Esophagus muscularis mucosa (tissue), 4 donors: Measurements from ENCODE around the gene KLHL42. TPM values are rescaled to one million over a fixed set of nuclear protein-coding genes. Genes with fewer than 3 reads are reported as not detected.

Source experiments
- DNase-seq: peaks from one replicate; pipeline ENCODE4 v3.0.0-alpha.2; 2017; ENCODE audit errors: extremely low spot score
- H3K27ac ChIP-seq, 4 donors: fragments of 200-600 bp; sonication (generic); replicated peaks in 1 of 4; 1 replicate in 3 of 4; 2 replicates in 1 of 4; pipeline ENCODE4 v1.5.1; 2016 to 2019; ENCODE audit warnings: mild to moderate bottlenecking in 1 of 4
- H3K27me3 ChIP-seq, 4 donors: fragments of 200-600 bp; sonication (generic); one replicate each; pipeline versions ENCODE4 v1.5.1 to v1.6.0; 2016 to 2019
- H3K36me3 ChIP-seq, 4 donors: fragments of 200-600 bp; sonication (generic); one replicate each; pipeline ENCODE4 v1.5.1; 2016 to 2019
- H3K4me1 ChIP-seq, 4 donors: fragments of 200-600 bp; sonication (generic); one replicate each; pipeline ENCODE4 v1.5.1; 2016 to 2019
- H3K4me3 ChIP-seq, 4 donors: fragments of 200-600 bp; sonication (generic); 1 replicate in 2 of 4; 2 replicates in 2 of 4; pipeline ENCODE4 v1.5.1; 2016 to 2019; ENCODE audit warnings: mild to moderate bottlenecking in 4 of 4, moderate library complexity in 1 of 4
- H3K9me3 ChIP-seq, 4 donors: fragments of 200-600 bp; sonication (generic); 1 replicate in 3 of 4; 2 replicates in 1 of 4; pipeline ENCODE4 v1.5.1; 2016 to 2019
- EP300 ChIP-seq: sonication (generic); formaldehyde crosslinking; IDR thresholded peaks from one replicate; pipeline ENCODE4 v1.6.1; 2017; ENCODE audit warnings: antibody characterized with exemption
- POLR2A ChIP-seq: fragments of 450-650 bp; IDR thresholded peaks from one replicate; pipeline ENCODE4 v1.6.1; 2017; ENCODE audit warnings: antibody characterized with exemption, moderate library complexity, mild to moderate bottlenecking, low read depth
- POLR2AphosphoS5 ChIP-seq, 2 donors: sonication (generic); formaldehyde crosslinking; IDR thresholded peaks; one replicate each; pipeline ENCODE4 v1.6.1; 2017; ENCODE audit warnings: antibody characterized with exemption in 2 of 2
- WGBS: methylation state at CpG from one replicate; pipeline ENCODE4 v1.1.5; 2018; 5-methylcytosine and 5-hydroxymethylcytosine counted together
- intact Hi-C: fragments of 100-400 bp; cut with DNase I; formaldehyde crosslinking; loops from one replicate; pipeline ENCODE4 v1.15.1; 2023
- total RNA-seq, 4 donors: library from RNA; depleted of rRNA; stranded (reverse); fragments of >200 nt; gene quantifications; one replicate each; pipeline versions ENCODE4 v1.1.0 to v1.2.1, GENCODE V29; 2016
- TF ChIP-seq, protein P1 (sequence below), 3 experiments: fragments of 200-600 bp in 2 of 3; fragments of 450-650 bp in 1 of 3; sonication (generic) in 2 of 3; IDR thresholded peaks; one replicate each; pipeline ENCODE4 v1.5.1; 2017 to 2019; ENCODE audit warnings: antibody characterized with exemption in 3 of 3, mild to moderate bottlenecking in 2 of 3, moderate library complexity in 1 of 3

KLHL42 gene
- total RNA-seq, 4 donors from 2014 or later: 66.1 to 134 (median 91.0) TPM

DNA sequence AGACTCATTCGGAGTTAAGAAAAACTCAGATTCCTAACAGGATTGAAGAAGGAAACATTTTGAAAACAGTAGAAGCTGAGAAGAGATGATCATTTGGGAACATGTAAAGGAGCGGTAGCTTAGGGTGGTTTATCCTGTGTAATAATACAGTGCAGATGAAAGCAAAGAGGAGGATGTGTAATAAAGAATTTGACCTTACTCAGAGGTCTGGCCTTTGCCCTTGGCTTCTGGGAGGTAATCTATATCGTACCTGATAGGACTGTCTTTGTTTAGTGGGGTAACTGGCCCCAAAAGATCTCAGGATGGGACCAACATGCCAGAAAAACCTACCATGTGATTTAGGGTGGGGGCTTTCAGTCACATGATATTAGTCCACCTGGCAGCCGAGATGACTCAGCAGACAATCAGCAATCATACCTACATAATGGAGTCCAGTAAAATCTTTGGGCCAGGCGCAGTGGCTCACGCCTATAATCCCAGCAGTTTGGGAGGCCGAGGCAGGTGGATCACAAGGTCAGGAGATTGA, 23.3 kb upstream of the KLHL42 start:
- TF ChIP-seq POLR2A (no peak), POLR2AphosphoS5 (IDR thresholded peaks at IDR 0.05) (no peak), EP300 (no peak)
- TF ChIP-seq, protein P1, sequence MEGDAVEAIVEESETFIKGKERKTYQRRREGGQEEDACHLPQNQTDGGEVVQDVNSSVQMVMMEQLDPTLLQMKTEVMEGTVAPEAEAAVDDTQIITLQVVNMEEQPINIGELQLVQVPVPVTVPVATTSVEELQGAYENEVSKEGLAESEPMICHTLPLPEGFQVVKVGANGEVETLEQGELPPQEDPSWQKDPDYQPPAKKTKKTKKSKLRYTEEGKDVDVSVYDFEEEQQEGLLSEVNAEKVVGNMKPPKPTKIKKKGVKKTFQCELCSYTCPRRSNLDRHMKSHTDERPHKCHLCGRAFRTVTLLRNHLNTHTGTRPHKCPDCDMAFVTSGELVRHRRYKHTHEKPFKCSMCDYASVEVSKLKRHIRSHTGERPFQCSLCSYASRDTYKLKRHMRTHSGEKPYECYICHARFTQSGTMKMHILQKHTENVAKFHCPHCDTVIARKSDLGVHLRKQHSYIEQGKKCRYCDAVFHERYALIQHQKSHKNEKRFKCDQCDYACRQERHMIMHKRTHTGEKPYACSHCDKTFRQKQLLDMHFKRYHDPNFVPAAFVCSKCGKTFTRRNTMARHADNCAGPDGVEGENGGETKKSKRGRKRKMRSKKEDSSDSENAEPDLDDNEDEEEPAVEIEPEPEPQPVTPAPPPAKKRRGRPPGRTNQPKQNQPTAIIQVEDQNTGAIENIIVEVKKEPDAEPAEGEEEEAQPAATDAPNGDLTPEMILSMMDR (IDR thresholded peaks at IDR 0.05): no peak
- H3K4me1 ChIP-seq: peaks cover 0 to 2% (median 0%) of the 10 kb centered on the region in 4 donors
- H3K36me3 ChIP-seq: peaks cover 9 to 29% (median 14%) of the 10 kb centered on the region in 4 donors
- no peak for DNase-seq
- H3K4me3 ChIP-seq: no peak overlapping the region
- H3K9me3 ChIP-seq: no peaks in the 10 kb centered on the region
- intact Hi-C loops: no loop called here
- no peaks in the 10 kb centered on the region for H3K27me3 ChIP-seq
- H3K27ac ChIP-seq: no peak overlapping the region
- WGBS: 95% methylated on average over 7 of the region's 7 CpGs

DNA sequence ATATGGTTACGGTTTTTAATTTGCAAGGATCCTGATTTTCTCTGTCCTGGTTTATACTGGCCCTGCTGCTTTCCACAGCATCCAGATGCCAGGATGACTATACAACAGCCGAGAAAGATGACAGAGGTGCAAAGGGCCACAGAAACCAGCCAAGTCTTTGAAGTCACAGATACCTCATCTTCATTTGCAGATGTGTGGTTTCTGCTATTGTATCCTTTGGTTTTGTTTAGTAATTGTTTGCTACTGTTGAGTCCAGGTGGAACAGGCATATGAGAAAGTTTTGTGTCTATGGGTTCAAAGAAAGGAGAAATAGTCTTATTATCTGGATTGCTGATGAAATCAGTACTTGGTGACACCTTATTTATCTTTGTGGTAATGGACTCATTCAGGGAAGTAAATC, 17.3 kb upstream of the KLHL42 start:
- no peak for TF ChIP-seq POLR2AphosphoS5 (IDR thresholded peaks at IDR 0.05)
- no peak for TF ChIP-seq POLR2A
- TF ChIP-seq, protein P1 (IDR thresholded peaks at IDR 0.05): no peak
- no peak for TF ChIP-seq EP300
- Histone ChIP-seq H3K9me3 (no peaks in the 10 kb centered on the region), H3K4me1 (no peaks in the 10 kb centered on the region), H3K36me3 (no peaks in the 10 kb centered on the region), H3K27ac (no peak overlapping the region), H3K27me3 (no peaks in the 10 kb centered on the region), H3K4me3 (no peak overlapping the region)
- intact Hi-C loops: no loop called here
- 92% methylated on average over 2 of the region's 2 CpGs for WGBS
- DNase-seq: no peak

DNA sequence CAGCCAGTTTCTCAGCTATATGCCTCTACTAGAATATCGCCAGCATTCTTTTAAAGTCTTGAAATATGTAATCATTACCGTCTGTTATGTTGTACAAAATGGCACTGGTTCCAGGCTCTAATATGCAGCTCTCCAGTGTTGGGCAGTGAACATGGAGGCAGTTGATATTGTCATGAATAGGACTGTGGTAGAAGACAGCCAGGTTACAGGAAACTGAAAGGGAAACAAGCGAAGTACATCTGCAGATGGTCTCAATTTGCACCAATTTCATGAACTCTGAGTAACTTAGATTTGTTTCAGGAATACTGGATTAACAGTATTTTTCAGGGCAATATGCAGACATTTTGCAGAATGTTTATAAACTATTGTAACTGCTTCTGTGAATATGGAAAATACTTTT, 13.4 kb upstream of the KLHL42 start:
- no peak overlapping the region for H3K27ac ChIP-seq
- H3K27me3 ChIP-seq: no peaks in the 10 kb centered on the region
- WGBS: 96% methylated on average over 3 of the region's 3 CpGs
- no peaks in the 10 kb centered on the region for H3K4me1 ChIP-seq
- intact Hi-C loops: no loop called here
- TF ChIP-seq, protein P1 (IDR thresholded peaks at IDR 0.05): no peak
- TF ChIP-seq POLR2AphosphoS5 (IDR thresholded peaks at IDR 0.05): no peak
- no peak for TF ChIP-seq POLR2A
- TF ChIP-seq EP300: no peak
- no peaks in the 10 kb centered on the region for H3K36me3 ChIP-seq
- no peak overlapping the region for H3K4me3 ChIP-seq
- H3K9me3 ChIP-seq: no peaks in the 10 kb centered on the region
- DNase-seq: no peak

DNA sequence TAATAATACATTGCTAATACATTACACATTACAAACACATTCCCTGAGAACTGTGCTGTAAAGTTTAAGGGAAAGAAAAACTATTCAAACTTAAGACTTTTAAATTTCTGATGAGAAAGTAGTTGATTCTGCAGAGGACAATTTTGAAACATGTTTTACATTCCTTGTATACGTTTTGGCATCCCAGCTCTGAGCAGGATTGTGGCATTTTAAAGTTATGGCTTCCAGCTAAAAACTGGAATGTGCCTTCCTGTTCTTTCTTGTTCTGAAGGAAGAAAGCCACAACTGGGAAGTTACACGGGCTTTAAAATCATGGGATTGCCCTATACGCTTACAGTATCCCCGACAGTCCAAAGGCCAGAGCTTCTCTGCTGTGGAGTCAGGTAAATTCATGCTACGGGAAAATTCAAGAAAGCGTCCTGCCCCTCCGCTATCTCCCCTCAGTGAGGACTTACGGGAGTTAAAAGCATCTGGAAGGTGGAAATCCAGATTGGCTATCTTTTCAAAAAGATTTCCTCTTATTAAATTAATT, 10.8 kb upstream of the KLHL42 start:
- TF ChIP-seq POLR2A (no peak), POLR2AphosphoS5 (IDR thresholded peaks at IDR 0.05) (no peak), EP300 (no peak)
- TF ChIP-seq, protein P1 (IDR thresholded peaks at IDR 0.05): no peak
- intact Hi-C loops: no loop called here
- no peak for DNase-seq

More for the DNA sequence above, 10.8 kb upstream of the KLHL42 start:
- H3K27me3 ChIP-seq: no peaks in the 10 kb centered on the region
- no peaks in the 10 kb centered on the region for H3K9me3 ChIP-seq
- H3K27ac ChIP-seq: no peak overlapping the region
- no peaks in the 10 kb centered on the region for H3K4me1 ChIP-seq
- WGBS: 79% methylated on average over 8 of the region's 8 CpGs
- no peak overlapping the region for H3K4me3 ChIP-seq
- no peaks in the 10 kb centered on the region for H3K36me3 ChIP-seq
